HG02938 (cell line): ENCODE results near the gene CNTN5.
"Not testable (repeated sequence)": the region's sequence is repeated elsewhere in the genome, so short reads cannot be mapped to it uniquely, and the experiment has no call there.

Experiments
- ATAC-seq: cut with Tn5 transposase; IDR thresholded peaks from one replicate; pipeline ENCODE4 v1.9.1; 2021; ENCODE audit warnings: mild to moderate bottlenecking, moderate library complexity; ENCODE audit not compliant: unreplicated experiment

Gene CNTN5

GRCh38 chr11:99268886-99269285 lies 248.1 kb downstream of the CNTN5 start:
- no peak for ATAC-seq

DNA sequence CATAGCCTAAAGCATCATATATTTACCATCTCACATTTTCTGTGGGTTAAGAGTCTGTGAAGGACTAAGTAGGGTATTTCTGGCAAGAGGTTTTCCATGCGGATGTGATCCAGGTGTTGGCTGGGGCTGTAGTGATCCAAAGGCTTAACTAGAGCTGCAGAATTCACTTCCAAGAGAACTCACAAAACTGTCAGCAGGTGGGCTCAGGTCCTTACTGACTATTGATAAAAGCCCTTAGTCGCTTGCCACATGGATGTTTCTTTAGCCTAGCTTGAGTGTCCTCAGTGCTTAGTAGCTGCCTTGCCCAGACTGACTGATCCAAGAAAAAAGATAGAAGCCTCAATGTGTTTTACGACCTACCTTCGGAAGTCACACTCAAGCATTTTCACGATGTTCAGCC lies 250.8 kb downstream of the CNTN5 start:
- no peak for ATAC-seq

- no peak for ATAC-seq
These were observed 254.8 kb downstream of the CNTN5 start for GRCh38 chr11:99275521-99275920.

GRCh38 chr11:99277281-99277680 lies 256.5 kb downstream of the CNTN5 start:
- no peak for ATAC-seq

DNA sequence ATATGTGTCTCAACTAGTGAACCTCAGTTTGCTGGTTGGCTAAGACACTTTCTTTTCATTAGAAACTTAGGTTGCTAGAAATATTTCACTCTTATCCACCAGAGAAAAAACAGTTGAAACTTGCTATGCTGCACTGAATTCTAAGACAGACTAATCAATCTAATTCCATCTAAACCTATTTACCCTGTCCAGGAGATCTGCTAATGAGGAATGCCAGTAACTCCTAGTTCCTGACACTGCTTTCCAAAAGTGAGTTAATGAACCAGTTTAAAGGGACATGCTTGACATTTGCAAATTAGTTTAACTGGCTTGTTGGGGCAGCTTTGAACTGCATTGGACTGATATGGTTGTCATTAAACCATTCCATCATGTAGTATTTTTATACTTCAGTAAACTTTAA lies 258.5 kb downstream of the CNTN5 start:
- no peak for ATAC-seq

- ATAC-seq: no peak
These were observed 260.6 kb downstream of the CNTN5 start for GRCh38 chr11:99281331-99281730.

- ATAC-seq: not testable (repeated sequence)
These were observed 277.2 kb downstream of the CNTN5 start for GRCh38 chr11:99297925-99298324.

DNA sequence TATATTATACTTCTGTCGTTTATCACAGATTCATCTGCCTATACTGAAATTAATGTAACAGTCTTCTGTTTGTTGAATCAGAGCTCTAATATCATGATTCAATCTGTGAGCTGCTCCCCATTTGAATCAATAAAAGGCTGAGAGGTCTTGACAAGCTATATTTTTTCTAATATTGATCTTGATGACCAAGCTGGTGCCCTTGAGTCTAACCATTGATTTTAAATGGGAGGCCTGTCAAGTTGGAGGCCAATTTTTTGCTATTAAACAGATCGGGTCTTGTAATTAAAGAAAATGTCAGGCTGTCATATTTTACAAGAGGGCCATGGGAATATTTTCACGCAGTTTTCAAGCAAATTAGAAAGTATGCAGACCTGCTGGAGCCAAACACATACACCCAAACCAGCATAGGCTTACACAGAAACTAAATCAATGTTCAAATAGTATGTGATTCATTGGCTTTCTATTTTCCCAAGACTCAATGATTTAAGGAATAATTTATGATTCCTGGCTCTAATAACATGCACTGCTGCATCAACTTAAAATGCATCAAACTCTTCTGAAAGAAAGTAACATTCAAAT lies 286.9 kb downstream of the CNTN5 start:
- no peak for ATAC-seq

DNA sequence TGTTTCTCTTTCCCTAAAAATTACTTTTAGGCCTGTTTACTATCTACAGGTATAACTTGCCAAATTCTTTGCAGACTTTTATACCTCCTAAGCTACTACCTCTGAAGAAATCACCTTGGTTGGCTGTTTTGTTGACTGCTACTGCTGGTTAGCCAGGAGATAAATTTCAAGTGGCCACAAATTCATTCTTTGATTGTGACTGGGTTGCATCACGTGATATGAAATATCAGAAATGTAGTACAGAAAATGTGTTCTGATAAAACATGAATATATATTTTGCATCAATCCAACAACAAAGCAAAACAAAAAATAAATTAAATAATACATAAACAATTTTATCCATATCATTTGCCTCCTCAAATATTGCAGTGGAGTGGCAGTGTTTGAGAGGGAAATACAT lies 291.1 kb downstream of the CNTN5 start:
- no peak for ATAC-seq

- ATAC-seq: no peak
These were observed 296.2 kb downstream of the CNTN5 start for GRCh38 chr11:99316776-99317520.

- no peak for ATAC-seq
These were observed 300.1 kb downstream of the CNTN5 start for GRCh38 chr11:99320769-99321290.

DNA sequence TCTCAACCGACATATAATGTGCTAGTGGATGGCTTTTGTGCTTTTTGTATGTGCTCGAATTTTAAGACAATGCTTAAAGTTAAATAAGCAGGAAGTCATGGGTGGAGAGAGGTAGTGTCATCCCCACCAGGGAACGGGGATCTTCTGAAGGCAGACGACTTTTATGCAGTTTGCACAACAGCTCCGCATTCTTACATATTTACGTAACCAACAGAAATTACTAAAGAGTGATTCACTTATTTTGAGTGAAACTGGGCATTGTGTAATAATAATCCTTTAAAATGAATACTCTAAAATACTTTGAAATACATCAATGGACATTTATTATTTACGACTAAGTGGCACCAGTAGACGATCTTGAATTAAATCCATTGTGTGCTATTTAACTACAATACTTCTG lies 305.1 kb downstream of the CNTN5 start:
- ATAC-seq: no peak

DNA sequence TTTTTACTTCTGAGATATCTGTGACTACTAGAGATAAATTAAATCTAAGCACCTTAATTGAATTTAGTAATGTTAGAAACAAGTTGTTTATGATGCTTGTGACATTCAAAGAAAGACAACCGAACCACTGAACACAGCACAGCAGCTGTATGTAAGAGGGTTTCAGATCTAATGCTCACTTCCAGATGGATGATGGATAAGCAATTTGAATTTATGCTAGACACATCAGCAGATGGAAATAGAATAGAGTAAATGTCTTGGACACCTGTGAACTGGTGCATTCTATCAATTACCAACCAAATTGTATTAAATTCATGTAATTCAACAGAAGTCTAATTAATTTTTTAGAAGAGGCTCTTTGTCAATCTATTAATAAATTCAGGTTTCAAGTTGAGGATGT lies 306.3 kb downstream of the CNTN5 start:
- ATAC-seq: no peak

DNA sequence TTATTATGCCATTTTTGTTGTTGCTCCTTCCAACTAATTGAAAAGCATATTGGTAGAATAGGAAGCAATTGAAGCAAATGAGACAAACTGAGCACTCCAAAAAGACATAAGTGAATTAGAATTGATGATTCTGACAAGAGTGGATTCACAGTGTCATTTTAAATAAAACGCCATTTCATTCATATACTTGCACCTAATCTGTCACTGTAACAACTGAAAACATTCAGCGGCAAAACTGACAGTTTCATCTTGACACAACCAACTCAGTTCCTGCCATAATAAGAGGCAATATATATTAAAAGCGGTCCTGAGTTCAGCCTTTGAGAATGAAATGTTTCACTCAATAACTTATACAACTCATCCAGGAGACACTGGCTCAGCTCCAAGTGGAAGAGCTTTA lies 306.8 kb downstream of the CNTN5 start:
- ATAC-seq: no peak

DNA sequence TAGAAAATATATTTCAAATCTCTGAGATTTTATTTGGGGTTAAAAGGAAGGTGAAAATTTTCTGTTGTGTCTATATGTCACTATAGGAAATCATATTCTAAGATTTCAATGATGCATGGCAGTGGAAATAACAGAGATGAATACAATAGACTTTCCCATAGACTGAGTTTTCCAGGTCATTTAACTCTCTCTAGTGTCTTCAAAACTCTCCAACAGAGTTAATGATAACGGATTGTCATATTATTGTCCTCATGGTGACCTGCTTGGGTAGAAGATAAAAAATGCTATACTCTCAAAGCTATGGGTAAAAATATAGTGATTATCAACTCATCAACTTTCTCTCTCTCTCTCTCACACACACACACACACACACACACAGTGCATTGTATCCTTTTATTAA lies 312.9 kb downstream of the CNTN5 start:
- no peak for ATAC-seq

DNA sequence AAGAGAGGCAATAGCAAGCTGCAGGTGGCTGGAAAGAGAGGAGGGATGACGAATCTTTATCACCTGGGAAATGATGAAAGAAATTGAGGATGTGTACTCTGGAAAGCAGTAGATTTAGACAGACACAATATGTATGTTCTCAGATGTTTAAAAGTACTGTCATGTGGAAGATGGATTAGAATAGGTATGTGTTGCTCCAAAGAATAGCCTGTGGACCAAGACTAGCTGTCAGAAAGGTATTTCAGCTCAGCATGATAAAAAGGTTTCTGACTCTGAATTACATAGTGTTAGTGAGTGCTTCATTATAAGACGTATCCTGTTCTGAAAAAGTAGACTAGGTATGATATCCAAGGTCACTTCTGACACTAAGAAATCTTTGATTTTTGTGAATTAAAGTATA lies 322.4 kb downstream of the CNTN5 start:
- ATAC-seq: no peak

- no peak for ATAC-seq
These were observed 328.5 kb downstream of the CNTN5 start for GRCh38 chr11:99349151-99349673.

GRCh38 chr11:99351624-99352023 lies 330.9 kb downstream of the CNTN5 start:
- ATAC-seq: no peak

DNA sequence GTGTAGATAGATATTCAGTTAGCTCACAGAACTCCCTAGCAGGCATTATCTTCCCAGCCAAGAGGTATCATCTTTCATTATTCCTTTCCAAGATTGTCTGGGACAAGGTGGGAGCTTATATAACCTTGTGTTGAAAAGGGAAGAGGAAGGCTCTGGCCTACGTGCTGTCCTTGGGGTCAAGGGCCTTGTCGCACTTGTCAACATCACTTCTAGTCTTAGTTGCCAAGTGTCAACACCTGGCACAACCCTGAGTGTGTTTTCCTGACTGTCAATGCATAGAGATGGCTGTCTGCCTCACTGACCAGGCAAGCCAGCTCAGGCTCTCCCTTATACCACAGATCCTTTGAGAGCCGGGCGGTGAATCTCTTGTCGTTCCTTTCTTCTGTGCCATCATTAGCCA lies 331.9 kb downstream of the CNTN5 start:
- no peak for ATAC-seq

- ATAC-seq: no peak
These were observed 345.8 kb downstream of the CNTN5 start for GRCh38 chr11:99366546-99366945.

DNA sequence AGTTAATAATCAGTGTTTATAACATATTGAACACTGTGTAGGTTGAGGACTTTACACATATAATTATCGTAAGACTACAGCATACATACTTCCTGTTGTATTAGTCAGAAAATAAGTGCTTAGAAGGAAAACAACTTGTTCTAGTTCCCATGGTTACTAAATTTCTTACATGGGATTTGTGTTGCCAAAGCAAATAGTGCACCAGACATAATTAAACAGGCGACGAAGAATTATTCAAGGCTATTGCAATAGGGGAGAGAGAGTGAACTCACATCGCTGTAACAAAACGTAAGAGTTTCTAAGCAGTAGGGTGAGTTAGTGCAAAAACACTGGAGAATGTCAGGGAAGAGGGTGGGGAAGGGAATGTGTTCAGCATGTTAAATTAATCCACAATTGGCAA lies 347.8 kb downstream of the CNTN5 start:
- no peak for ATAC-seq

GRCh38 chr11:99370549-99371216 lies 349.9 kb downstream of the CNTN5 start:
- ATAC-seq: no peak
